Stomach (tissue), 4 donors: ENCODE data around the gene TSKU.

ENCODE experiments used
- CTCF ChIP-seq, 7 experiments: fragments of 450-650 bp in 4 of 7; fragments of 200-600 bp in 3 of 7; sonication (generic) in 3 of 7; IDR thresholded peaks; one replicate each; pipeline ENCODE4 v1.5.1; 2016 to 2019; ENCODE audit warnings: antibody characterized with exemption in 7 of 7, control low read depth in 2 of 7, mild to moderate bottlenecking in 1 of 7
- EP300 ChIP-seq: sonication (generic); formaldehyde crosslinking; IDR thresholded peaks from one replicate; pipeline ENCODE4 v1.6.1; 2017; ENCODE audit warnings: antibody characterized with exemption
- POLR2A ChIP-seq, 4 donors: fragments of 450-650 bp; IDR thresholded peaks; one replicate each; pipeline ENCODE4 v1.6.1; 2016; ENCODE audit warnings: antibody characterized with exemption in 4 of 4, control low read depth in 2 of 4, mild to moderate bottlenecking in 1 of 4, moderate library complexity in 1 of 4
- POLR2AphosphoS5 ChIP-seq, 3 donors: sonication (generic); formaldehyde crosslinking; IDR thresholded peaks; one replicate each; pipeline ENCODE4 v1.6.1; 2016; ENCODE audit warnings: antibody characterized with exemption in 3 of 3

- TF ChIP-seq POLR2A (IDR thresholded peaks at IDR 0.05) = no peak
- no peak for TF ChIP-seq EP300
- no peak for TF ChIP-seq CTCF (IDR thresholded peaks at IDR 0.05)
- no peak for TF ChIP-seq POLR2AphosphoS5 (IDR thresholded peaks at IDR 0.05)
Observed at GRCh38 chr11:76803811-76804600, 20.9 kb downstream of the TSKU start.
